Ishikawa (cell line): Measurements from ENCODE around the gene NTSR1.

Experiments used
- CEBPB ChIP-seq: IDR thresholded peaks from 2 replicates; pipeline ENCODE4 v1.6.1; 2012
- CREB1 ChIP-seq: IDR thresholded peaks from 2 replicates; pipeline ENCODE4 v1.6.1; 2012; ENCODE audit warnings: low read depth
- EGR1 ChIP-seq: IDR thresholded peaks from 2 replicates; pipeline ENCODE4 v1.6.1; 2012
- EP300 ChIP-seq: IDR thresholded peaks from 2 replicates; pipeline ENCODE4 v1.6.1; 2012; ENCODE audit warnings: borderline replicate concordance
- FOXM1 ChIP-seq: IDR thresholded peaks from 2 replicates; pipeline ENCODE4 v1.6.1; 2012; ENCODE audit warnings: low read depth, borderline replicate concordance
- NFIC ChIP-seq: IDR thresholded peaks from 2 replicates; pipeline ENCODE4 v1.6.1; 2012
- RAD21 ChIP-seq: IDR thresholded peaks from 2 replicates; pipeline ENCODE4 v1.6.1; 2012; ENCODE audit warnings: low read depth
- TAF1 ChIP-seq: IDR thresholded peaks from 2 replicates; pipeline ENCODE4 v1.6.1; 2012; ENCODE audit warnings: low read depth, mild to moderate bottlenecking
- TCF12 ChIP-seq: IDR thresholded peaks from 2 replicates; pipeline ENCODE4 v1.6.1; 2012; ENCODE audit warnings: low read depth
- TEAD4 ChIP-seq: IDR thresholded peaks from 2 replicates; pipeline ENCODE4 v1.6.1; 2012
- YY1 ChIP-seq: IDR thresholded peaks from 2 replicates; pipeline ENCODE4 v1.6.1; 2012; ENCODE audit warnings: low read depth
- ZBTB7A ChIP-seq: IDR thresholded peaks from 2 replicates; pipeline ENCODE4 v1.6.1; 2012; ENCODE audit warnings: low read depth
- TF ChIP-seq, protein P1 (sequence below): IDR thresholded peaks from 2 replicates; pipeline ENCODE4 v1.6.1; 2012; ENCODE audit warnings: low read depth, mild to moderate bottlenecking
- TF ChIP-seq, protein P2 (sequence below): IDR thresholded peaks from 2 replicates; pipeline ENCODE4 v1.6.1; 2012
- TF ChIP-seq, protein P3 (sequence below): IDR thresholded peaks from 2 replicates; pipeline ENCODE4 v1.6.1; 2012

Gene NTSR1

DNA sequence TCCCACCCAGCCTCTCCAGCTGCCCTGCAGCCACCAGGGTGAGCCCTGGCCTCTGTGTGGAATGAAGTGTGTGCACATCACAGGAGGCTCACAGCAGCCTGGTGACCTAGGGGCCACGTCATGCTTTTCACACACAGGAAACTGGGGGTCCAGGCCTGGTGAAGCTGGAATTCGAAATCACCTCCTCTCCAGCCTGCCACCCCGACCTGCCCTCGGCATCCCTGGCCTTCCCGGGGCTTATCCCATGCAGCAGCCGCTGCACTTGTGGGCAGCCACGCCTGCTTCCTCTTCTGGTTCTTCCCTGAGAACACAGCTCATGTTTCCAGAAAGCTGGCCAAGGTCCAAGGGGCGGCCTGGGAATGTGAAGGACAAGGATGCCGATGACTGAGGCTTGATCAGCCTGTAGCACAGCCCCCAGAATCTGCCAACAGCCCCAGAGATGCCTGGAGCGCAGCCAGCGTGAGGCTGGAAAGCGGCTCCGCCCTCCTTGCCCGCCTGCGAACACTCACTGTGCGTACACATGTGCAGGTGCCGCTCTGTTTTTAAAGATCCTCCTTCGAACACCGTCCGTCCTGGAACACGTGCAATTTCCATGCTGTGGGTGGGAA is 4.2 kb upstream of the NTSR1 start:
- no peak for TF ChIP-seq FOXM1
- TF ChIP-seq TAF1: no peak
- TF ChIP-seq EGR1: no peak
- TF ChIP-seq NFIC: peak; percentile 96
- TF ChIP-seq, protein P1, sequence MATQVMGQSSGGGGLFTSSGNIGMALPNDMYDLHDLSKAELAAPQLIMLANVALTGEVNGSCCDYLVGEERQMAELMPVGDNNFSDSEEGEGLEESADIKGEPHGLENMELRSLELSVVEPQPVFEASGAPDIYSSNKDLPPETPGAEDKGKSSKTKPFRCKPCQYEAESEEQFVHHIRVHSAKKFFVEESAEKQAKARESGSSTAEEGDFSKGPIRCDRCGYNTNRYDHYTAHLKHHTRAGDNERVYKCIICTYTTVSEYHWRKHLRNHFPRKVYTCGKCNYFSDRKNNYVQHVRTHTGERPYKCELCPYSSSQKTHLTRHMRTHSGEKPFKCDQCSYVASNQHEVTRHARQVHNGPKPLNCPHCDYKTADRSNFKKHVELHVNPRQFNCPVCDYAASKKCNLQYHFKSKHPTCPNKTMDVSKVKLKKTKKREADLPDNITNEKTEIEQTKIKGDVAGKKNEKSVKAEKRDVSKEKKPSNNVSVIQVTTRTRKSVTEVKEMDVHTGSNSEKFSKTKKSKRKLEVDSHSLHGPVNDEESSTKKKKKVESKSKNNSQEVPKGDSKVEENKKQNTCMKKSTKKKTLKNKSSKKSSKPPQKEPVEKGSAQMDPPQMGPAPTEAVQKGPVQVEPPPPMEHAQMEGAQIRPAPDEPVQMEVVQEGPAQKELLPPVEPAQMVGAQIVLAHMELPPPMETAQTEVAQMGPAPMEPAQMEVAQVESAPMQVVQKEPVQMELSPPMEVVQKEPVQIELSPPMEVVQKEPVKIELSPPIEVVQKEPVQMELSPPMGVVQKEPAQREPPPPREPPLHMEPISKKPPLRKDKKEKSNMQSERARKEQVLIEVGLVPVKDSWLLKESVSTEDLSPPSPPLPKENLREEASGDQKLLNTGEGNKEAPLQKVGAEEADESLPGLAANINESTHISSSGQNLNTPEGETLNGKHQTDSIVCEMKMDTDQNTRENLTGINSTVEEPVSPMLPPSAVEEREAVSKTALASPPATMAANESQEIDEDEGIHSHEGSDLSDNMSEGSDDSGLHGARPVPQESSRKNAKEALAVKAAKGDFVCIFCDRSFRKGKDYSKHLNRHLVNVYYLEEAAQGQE: no peak
- TF ChIP-seq ZBTB7A: 0 out of 2 replicates have a peak, but pooled peaks have one; percentile 46
- TF ChIP-seq TEAD4: peak; percentile 83
- peak; percentile 62 for TF ChIP-seq EP300
- TF ChIP-seq, protein P2, sequence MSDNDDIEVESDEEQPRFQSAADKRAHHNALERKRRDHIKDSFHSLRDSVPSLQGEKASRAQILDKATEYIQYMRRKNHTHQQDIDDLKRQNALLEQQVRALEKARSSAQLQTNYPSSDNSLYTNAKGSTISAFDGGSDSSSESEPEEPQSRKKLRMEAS: peak; percentile 88
- peak; percentile 48; the same call in 1 of the 2 replicates for TF ChIP-seq TCF12
- peak; percentile 55 for TF ChIP-seq YY1
- TF ChIP-seq RAD21: no peak; the same call in 1 of the 2 replicates

DNA sequence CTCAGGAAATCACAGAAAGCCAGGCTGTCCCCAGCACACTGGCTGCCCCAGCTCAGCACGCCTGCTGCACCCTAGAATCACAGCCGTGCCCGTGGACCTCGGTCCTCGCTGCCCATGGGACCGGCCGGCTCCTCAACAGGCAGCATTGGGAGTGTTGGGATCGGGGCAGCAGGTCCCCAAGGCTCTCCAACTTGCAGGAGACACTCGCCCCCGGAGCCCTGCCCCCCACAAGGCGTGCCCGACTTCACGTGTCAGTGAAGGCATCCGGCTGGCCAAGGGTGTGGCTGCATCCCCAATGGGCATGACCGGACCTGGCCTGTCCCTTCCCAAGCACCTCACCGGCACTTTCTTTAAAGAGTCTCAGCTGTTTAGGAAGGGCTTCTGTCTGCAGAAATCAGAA is 3.0 kb upstream of the NTSR1 start:
- no peak for TF ChIP-seq CREB1
- TF ChIP-seq, protein P3, sequence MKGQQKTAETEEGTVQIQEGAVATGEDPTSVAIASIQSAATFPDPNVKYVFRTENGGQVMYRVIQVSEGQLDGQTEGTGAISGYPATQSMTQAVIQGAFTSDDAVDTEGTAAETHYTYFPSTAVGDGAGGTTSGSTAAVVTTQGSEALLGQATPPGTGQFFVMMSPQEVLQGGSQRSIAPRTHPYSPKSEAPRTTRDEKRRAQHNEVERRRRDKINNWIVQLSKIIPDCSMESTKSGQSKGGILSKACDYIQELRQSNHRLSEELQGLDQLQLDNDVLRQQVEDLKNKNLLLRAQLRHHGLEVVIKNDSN: no peak
- TF ChIP-seq NFIC: no peak
- no peak for TF ChIP-seq TCF12
- TF ChIP-seq FOXM1: no peak
- TF ChIP-seq RAD21: no peak
- TF ChIP-seq ZBTB7A: no peak
- no peak for TF ChIP-seq TAF1

DNA sequence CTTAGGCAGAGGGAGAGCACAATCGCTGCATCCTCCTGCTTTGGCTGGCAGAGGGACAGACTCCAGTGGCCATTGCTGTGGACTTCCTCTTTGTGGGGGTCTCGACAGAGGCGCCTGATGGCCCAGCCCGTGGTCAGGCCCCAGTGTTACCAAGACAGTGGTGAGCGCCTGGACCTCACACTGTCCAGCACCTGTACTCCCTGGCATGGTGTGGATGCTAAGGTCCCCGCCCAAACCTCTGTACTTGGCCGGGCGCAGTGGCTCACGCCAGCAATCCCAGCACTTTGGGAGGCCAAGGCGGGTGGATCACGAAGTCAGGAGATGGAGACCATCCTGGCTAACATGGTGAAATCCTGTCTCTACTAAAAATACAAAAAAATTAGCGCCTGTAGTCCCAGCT is 2.3 kb upstream of the NTSR1 start:
- TF ChIP-seq EP300 (no peak), TEAD4 (no peak), RAD21 (no peak), TCF12 (no peak), ZBTB7A (no peak), YY1 (no peak), EGR1 (no peak), NFIC (no peak), FOXM1 (no peak), CEBPB (no peak)
- TF ChIP-seq, protein P2: no peak
- TF ChIP-seq, protein P3: no peak

DNA sequence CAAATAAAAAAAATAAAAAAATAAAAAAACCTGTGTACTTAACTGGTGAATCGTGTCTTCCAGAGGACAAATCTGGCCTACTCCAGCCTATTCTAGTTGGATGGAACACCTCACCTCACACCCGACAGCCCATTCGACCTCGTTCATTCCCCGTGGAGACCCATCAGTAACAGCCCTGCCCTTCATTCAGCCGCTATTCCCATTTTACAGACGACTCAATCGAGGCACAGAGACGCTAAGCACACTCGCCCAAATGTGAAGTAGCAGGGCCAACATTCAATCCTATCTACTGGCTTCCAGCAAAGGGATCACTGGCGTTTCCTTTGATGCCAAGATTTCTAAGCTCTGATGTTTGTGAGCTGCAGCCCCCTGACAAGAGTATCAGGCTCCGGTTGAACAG is 1.8 kb upstream of the NTSR1 start:
- TF ChIP-seq NFIC: no peak
- TF ChIP-seq YY1: no peak
- TF ChIP-seq, protein P1: no peak
- TF ChIP-seq TEAD4: no peak
- TF ChIP-seq, protein P3: no peak
- TF ChIP-seq RAD21: no peak
- no peak for TF ChIP-seq TAF1
- TF ChIP-seq CEBPB: no peak
- TF ChIP-seq CREB1: no peak
- TF ChIP-seq EP300: no peak
- no peak for TF ChIP-seq EGR1
- no peak for TF ChIP-seq ZBTB7A
- TF ChIP-seq, protein P2: no peak

DNA sequence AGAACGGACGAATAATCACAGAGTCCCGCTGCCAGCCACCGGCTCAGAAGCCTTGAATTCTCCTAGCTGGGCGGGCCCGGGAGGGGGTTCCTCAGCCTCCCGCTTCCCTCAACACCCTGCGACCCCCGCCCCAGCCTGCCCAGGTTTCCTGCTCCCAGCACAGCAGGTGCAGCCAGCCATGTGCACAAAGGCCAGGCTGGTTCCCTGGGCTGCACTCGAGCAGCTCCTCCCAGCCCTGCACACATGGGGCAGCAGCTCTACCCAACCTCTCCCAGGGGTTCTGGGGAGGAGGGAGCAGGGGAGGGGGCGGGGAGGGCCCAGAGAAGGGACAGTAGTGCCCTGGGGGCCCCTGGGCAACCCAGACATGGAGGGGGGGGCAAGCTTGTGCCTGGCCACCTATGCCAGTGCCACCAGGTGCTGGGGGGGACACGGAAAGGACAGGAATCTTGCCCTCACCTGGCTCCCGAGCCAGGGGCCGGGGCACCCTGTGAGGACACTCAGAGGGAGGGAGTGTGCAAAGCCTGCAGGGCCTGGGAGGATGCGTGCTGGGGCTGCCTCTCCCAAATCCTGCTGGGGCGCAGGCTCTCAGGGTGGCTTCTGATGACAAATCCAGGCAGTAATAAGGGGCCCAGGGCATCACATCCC is 1.2 kb upstream of the NTSR1 start:
- no peak for TF ChIP-seq CEBPB
- no peak for TF ChIP-seq TAF1
- TF ChIP-seq NFIC: no peak
- TF ChIP-seq, protein P3: no peak
